HEK293 (cell line): ENCODE measurements around the gene MAP4K4.

Experiments
- CTCF ChIA-PET: fragments of 350-600 bp; formaldehyde crosslinking; extraction: SDS; loops from one replicate; lab custom pipeline; 2021; ENCODE audit warnings: antibody characterized with exemption; lab: Yijun Ruan, JAX
- POLR2A ChIA-PET: fragments of 300-600 bp; formaldehyde crosslinking; extraction: SDS; loops from one replicate; lab custom pipeline; 2020; ENCODE audit warnings: antibody characterized with exemption, inconsistent platforms; lab: Yijun Ruan, JAX
- H3K27ac ChIP-seq: fragments of 200-500 bp; sonication (Bioruptor generic); 2 replicates; pipeline ENCODE4 v1.5.1; 2014; ENCODE audit warnings: low read depth, low read length, control low read depth, inconsistent platforms; ENCODE audit errors: extremely low read depth
- H3K36me3 ChIP-seq, 2 experiments: fragments of 200-500 bp in 1 of 2; sonication (Bioruptor generic) in 1 of 2; 1 replicate in 1 of 2; 2 replicates in 1 of 2; pipeline ENCODE4 v1.5.1; 2014 to 2017; ENCODE audit warnings: inconsistent platforms in 2 of 2, low read length in 2 of 2; ENCODE audit not compliant: control insufficient read depth in 2 of 2, insufficient read depth in 1 of 2
- H3K4me1 ChIP-seq: fragments of 200-500 bp; sonication (Bioruptor generic); 2 replicates; pipeline ENCODE4 v1.5.1; 2014; ENCODE audit warnings: mild to moderate bottlenecking, low read length, inconsistent platforms; ENCODE audit not compliant: control insufficient read depth, insufficient read depth
- H3K4me3 ChIP-seq: 2 replicates; pipeline ENCODE4 v1.5.1; 2011; ENCODE audit warnings: low read depth, mild to moderate bottlenecking, control low read depth, low read length, moderate library complexity
- H3K9me3 ChIP-seq: fragments of 200-500 bp; sonication (Bioruptor generic); 2 replicates; pipeline ENCODE4 v1.5.1; 2014; ENCODE audit warnings: low read depth, low read length, inconsistent platforms; ENCODE audit not compliant: control insufficient read depth, insufficient read depth
- KLF1 ChIP-seq: fragments of 450-650 bp; formaldehyde crosslinking; IDR thresholded peaks from 2 replicates; pipeline ENCODE4 v1.5.1; 2016; ENCODE audit warnings: missing biosample characterization, missing genetic modification characterization
- KLF8 ChIP-seq: fragments of 450-650 bp; formaldehyde crosslinking; IDR thresholded peaks from 2 replicates; pipeline ENCODE4 v1.5.1; 2016; ENCODE audit warnings: missing biosample characterization, missing genetic modification characterization
- OSR2 ChIP-seq: fragments of 450-650 bp; formaldehyde crosslinking; IDR thresholded peaks from 2 replicates; pipeline ENCODE4 v1.5.1; 2016; ENCODE audit warnings: missing biosample characterization, missing genetic modification characterization
- PRDM1 ChIP-seq: fragments of 450-650 bp; formaldehyde crosslinking; IDR thresholded peaks from 2 replicates; pipeline ENCODE4; 2016; ENCODE audit warnings: missing biosample characterization, missing genetic modification characterization
- ZBTB20 ChIP-seq: fragments of 450-650 bp; formaldehyde crosslinking; IDR thresholded peaks from 2 replicates; pipeline ENCODE4 v1.5.1; 2016; ENCODE audit warnings: missing biosample characterization, missing genetic modification characterization
- ZFHX2 ChIP-seq: fragments of 450-650 bp; formaldehyde crosslinking; conservative IDR thresholded peaks from 2 replicates; pipeline ENCODE4 v1.5.1; 2016; ENCODE audit warnings: missing biosample characterization, missing genetic modification characterization
- ZNF19 ChIP-seq: fragments of 450-650 bp; formaldehyde crosslinking; IDR thresholded peaks from 2 replicates; pipeline ENCODE4; 2016; ENCODE audit warnings: missing biosample characterization, missing genetic modification characterization, low read depth
- ZNF23 ChIP-seq: fragments of 450-650 bp; formaldehyde crosslinking; IDR thresholded peaks from 2 replicates; pipeline ENCODE4 v1.5.1; 2016; ENCODE audit warnings: missing biosample characterization, missing genetic modification characterization, borderline replicate concordance
- ZNF248 ChIP-seq: fragments of 450-650 bp; formaldehyde crosslinking; IDR thresholded peaks from 2 replicates; pipeline ENCODE4 v1.5.1; 2017; ENCODE audit warnings: missing biosample characterization, missing genetic modification characterization
- ZNF510 ChIP-seq: fragments of 450-650 bp; formaldehyde crosslinking; IDR thresholded peaks from 2 replicates; pipeline ENCODE4 v1.5.1; 2018; ENCODE audit warnings: mild to moderate bottlenecking, missing genetic modification characterization, missing biosample characterization; ENCODE audit not compliant: insufficient replicate concordance
- ZNF629 ChIP-seq: fragments of 450-650 bp; formaldehyde crosslinking; IDR thresholded peaks from 2 replicates; pipeline ENCODE4 v1.5.1; 2017; ENCODE audit warnings: missing biosample characterization, missing genetic modification characterization
- ZNF660 ChIP-seq: fragments of 450-650 bp; IDR thresholded peaks from 2 replicates; pipeline ENCODE4 v1.5.1; 2018; ENCODE audit warnings: missing biosample characterization, mild to moderate bottlenecking, missing genetic modification characterization
- ZNF664 ChIP-seq: fragments of 450-650 bp; formaldehyde crosslinking; IDR thresholded peaks from 2 replicates; pipeline ENCODE4 v1.5.1; 2016; ENCODE audit warnings: missing biosample characterization, missing genetic modification characterization
- ZNF843 ChIP-seq: fragments of 450-650 bp; formaldehyde crosslinking; IDR thresholded peaks from 2 replicates; pipeline ENCODE4 v1.5.1; 2016; ENCODE audit warnings: missing biosample characterization, missing genetic modification characterization
- TF ChIP-seq, protein P1 (sequence below): fragments of 450-650 bp; formaldehyde crosslinking; IDR thresholded peaks from 2 replicates; pipeline ENCODE4 v1.5.1; 2016; ENCODE audit warnings: missing biosample characterization, missing genetic modification characterization
- TF ChIP-seq, protein P2 (sequence below): fragments of 450-650 bp; IDR thresholded peaks from 2 replicates; pipeline ENCODE4 v1.5.1; 2018; ENCODE audit warnings: missing biosample characterization, mild to moderate bottlenecking, missing genetic modification characterization
- TF ChIP-seq, protein P3 (sequence below): fragments of 450-650 bp; formaldehyde crosslinking; IDR thresholded peaks from 2 replicates; pipeline ENCODE4 v1.5.1; 2017; ENCODE audit warnings: missing biosample characterization, mild to moderate bottlenecking, missing genetic modification characterization, moderate library complexity
- TF ChIP-seq, protein P4 (sequence below): fragments of 450-650 bp; formaldehyde crosslinking; IDR thresholded peaks from 2 replicates; pipeline ENCODE4 v1.5.0; 2017; ENCODE audit warnings: missing biosample characterization, missing genetic modification characterization, borderline replicate concordance

MAP4K4 gene

DNA sequence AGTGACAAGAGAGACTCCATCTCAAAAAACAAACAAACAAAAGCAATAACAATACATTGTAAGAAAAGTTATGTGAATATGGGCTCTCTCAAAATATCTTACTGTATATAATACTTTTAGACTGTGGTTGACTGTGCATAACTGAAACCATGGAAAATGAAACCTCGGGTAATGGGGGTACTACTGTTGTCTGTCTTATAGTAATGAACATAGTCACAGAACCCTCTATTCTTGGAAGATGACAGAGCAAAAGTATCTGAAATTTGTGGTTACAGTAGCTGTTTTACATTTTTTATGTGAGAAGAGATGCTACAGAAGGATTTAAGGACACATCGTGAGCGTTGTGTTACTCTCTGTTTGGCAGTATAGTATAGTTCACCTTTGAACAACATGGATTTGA, 60.5 kb downstream of the MAP4K4 start:
- ChIA-PET CTCF (interaction anchor here (0.6 to 2.1 kb wide), 2 partner anchors 13 to 254 kb away, joined by 3 to 7 read pairs; no protein-coding TSS in a partner anchor), POLR2A (no interaction called here)
- Histone ChIP-seq H3K4me3 (no peak overlapping the region), H3K27ac (no peak overlapping the region), H3K4me1 (peaks cover 24% of the 10 kb centered on the region), H3K9me3 (no peaks in the 10 kb centered on the region), H3K36me3 (no peaks in the 10 kb centered on the region)
- TF ChIP-seq ZNF664 (no peak), ZNF660 (tag by site-specific recombination) (no peak)
- TF ChIP-seq, protein P1, sequence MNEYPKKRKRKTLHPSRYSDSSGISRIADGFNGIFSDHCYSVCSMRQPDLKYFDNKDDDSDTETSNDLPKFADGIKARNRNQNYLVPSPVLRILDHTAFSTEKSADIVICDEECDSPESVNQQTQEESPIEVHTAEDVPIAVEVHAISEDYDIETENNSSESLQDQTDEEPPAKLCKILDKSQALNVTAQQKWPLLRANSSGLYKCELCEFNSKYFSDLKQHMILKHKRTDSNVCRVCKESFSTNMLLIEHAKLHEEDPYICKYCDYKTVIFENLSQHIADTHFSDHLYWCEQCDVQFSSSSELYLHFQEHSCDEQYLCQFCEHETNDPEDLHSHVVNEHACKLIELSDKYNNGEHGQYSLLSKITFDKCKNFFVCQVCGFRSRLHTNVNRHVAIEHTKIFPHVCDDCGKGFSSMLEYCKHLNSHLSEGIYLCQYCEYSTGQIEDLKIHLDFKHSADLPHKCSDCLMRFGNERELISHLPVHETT (tag by site-specific recombination) = no peak
- TF ChIP-seq, protein P2, sequence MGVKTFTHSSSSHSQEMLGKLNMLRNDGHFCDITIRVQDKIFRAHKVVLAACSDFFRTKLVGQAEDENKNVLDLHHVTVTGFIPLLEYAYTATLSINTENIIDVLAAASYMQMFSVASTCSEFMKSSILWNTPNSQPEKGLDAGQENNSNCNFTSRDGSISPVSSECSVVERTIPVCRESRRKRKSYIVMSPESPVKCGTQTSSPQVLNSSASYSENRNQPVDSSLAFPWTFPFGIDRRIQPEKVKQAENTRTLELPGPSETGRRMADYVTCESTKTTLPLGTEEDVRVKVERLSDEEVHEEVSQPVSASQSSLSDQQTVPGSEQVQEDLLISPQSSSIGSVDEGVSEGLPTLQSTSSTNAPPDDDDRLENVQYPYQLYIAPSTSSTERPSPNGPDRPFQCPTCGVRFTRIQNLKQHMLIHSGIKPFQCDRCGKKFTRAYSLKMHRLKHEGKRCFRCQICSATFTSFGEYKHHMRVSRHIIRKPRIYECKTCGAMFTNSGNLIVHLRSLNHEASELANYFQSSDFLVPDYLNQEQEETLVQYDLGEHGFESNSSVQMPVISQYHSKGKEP = no peak

DNA sequence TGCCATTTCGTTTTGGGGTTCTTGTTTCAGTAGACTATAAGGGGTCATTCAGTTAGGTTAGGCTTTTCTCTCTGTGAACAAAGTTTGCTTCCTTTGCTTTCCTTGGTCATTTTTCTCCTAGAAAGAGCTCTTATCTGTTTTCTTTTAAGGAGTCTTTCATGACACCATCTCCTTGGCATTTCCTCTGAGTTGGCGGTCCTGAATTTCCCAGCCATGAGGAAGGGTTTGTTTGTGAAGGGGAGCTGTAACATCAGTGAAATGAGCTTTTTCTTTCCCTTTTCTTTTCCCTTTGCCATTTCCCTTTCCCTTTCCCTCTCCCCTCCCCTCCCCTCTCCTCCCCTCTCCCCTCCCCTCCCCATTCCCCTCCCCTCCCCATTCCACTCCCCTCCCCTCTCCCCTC, 61.7 kb downstream of the MAP4K4 start:
- Histone ChIP-seq H3K4me1 (peaks cover 28% of the 10 kb centered on the region), H3K9me3 (no peaks in the 10 kb centered on the region)
- CTCF ChIA-PET = interaction anchor here (1.3 to 2.1 kb wide), 2 partner anchors 11 to 67 kb away, joined by 7 read pairs; no protein-coding TSS in a partner anchor
- TF ChIP-seq PRDM1 (tag by site-specific recombination) (peak; percentile 57), ZNF629 (tag by site-specific recombination) (no peak)
- TF ChIP-seq, all 188 proteins: peak for 1
- POLR2A ChIA-PET = interaction anchor here (0.6 to 0.7 kb wide), 2 partner anchors 40 to 451 kb away, joined by 3 to 4 read pairs; partner anchors contain the start of gene RNF149
- Histone ChIP-seq H3K36me3 (no peaks in the 10 kb centered on the region), H3K4me3 (no peak overlapping the region), H3K27ac (no peak overlapping the region)

DNA sequence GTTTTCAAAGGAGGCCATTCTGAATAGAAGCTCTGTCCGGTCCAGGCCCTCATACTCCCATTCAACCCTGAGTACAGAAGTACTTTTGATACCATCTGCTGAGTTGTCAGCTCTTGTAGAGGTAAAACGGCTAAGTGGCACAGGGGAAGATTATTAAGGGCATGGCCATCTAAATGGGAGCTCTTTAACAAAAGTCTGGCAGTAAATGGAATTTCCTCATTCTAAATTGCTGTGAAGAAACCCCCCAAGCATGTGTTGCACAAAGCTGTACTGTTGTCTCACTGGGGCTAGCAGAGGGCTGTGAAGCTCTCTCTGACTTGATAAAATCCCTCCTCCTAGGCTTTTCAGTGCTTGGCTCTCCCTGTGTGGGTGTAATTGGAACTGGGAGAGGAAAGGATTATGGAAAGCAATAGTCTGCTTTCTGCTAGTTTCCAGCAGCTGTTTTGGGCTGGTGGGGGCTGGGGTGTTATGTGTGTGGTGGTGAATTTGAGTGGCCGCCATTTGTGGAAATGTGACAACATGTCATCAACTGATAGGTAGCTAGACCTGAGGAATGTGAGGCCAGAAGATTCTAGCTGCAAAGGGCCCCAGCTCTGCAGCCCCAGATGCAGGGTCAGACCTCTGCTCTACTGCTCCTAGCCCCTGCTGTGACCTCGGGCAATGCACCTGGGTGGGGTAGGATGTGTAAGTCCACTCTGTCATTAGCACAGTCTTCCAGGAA, 65.1 kb downstream of the MAP4K4 start:
- no peak overlapping the region for H3K27ac ChIP-seq
- TF ChIP-seq ZNF19 (tag by site-specific recombination) (no peak), ZNF843 (no peak), ZNF510 (tag by site-specific recombination) (no peak), ZFHX2 (peak; percentile 40), ZNF23 (no peak), KLF8 (tag by site-specific recombination) (no peak)
- POLR2A ChIA-PET = interaction anchor here (0.6 kb wide), 1 partner anchor 25 kb away, joined by 4 read pairs; no protein-coding TSS in a partner anchor
- H3K4me3 ChIP-seq = no peak overlapping the region
- peaks cover 27% of the 10 kb centered on the region for H3K4me1 ChIP-seq
- H3K9me3 ChIP-seq = no peaks in the 10 kb centered on the region
- H3K36me3 ChIP-seq = no peaks in the 10 kb centered on the region
- CTCF ChIA-PET = interaction anchor here (0.7 to 3.0 kb wide), 5 partner anchors 8 to 68 kb away, joined by 3 to 19 read pairs (median 4); no protein-coding TSS in a partner anchor

DNA sequence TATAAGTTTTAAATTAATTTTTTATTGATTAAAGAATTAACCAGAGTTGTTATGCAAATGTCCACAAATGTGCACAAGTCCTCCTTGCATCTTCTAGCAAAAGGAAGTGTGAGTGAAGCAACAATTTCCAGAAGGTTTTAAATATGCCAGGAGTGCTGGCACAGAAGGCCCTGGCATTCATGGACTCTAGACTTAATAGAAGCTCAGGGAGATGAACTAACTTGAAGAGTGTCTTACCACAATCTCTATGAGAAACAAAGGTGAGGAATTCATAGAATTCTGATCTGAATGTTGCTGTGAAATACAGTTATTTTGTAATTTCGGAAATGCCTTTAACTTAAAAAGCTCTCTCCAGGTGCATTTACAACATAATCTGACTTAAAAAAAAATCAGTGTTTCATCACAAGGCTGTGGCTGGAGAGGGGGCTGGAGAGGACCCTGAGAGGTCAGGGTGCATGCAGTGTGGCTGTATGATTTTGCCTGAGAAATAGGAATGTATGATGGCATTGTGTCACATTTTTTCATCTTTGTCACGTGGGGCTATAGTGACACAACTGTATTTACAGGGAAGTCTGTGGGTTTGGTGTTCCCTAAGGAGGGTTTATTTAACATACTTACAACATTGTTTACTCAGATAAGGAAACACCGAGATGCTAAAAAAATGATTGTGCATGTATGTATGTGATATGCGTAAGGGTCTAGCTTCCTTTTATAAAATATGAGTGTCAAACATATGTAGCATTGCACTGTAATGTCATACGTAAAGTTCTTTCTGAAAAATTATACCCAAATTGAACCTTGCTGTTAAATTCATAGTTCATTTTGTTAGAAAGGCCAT, 66.2 kb downstream of the MAP4K4 start:
- peaks cover 37% of the 10 kb centered on the region for H3K4me1 ChIP-seq
- ChIA-PET CTCF (interaction anchor here (0.9 to 2.1 kb wide), 3 partner anchors 13 to 67 kb away, joined by 4 to 7 read pairs (median 4); no protein-coding TSS in a partner anchor), POLR2A (no interaction called here)
- no peak overlapping the region for H3K27ac ChIP-seq
- H3K4me3 ChIP-seq = no peak overlapping the region
- no peaks in the 10 kb centered on the region for H3K9me3 ChIP-seq
- no peaks in the 10 kb centered on the region for H3K36me3 ChIP-seq
- TF ChIP-seq ZNF248 (no peak), ZBTB20 (tag by site-specific recombination) (no peak), OSR2 (tag by site-specific recombination) (no peak), KLF1 (tag by site-specific recombination) (no peak), ZNF664 (no peak), ZNF510 (tag by site-specific recombination) (no peak), ZNF660 (tag by site-specific recombination) (no peak)
- TF ChIP-seq, protein P3, sequence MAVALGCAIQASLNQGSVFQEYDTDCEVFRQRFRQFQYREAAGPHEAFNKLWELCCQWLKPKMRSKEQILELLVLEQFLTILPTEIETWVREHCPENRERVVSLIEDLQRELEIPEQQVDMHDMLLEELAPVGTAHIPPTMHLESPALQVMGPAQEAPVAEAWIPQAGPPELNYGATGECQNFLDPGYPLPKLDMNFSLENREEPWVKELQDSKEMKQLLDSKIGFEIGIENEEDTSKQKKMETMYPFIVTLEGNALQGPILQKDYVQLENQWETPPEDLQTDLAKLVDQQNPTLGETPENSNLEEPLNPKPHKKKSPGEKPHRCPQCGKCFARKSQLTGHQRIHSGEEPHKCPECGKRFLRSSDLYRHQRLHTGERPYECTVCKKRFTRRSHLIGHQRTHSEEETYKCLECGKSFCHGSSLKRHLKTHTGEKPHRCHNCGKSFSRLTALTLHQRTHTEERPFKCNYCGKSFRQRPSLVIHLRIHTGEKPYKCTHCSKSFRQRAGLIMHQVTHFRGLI (tag by site-specific recombination) = no peak
- TF ChIP-seq, protein P4, sequence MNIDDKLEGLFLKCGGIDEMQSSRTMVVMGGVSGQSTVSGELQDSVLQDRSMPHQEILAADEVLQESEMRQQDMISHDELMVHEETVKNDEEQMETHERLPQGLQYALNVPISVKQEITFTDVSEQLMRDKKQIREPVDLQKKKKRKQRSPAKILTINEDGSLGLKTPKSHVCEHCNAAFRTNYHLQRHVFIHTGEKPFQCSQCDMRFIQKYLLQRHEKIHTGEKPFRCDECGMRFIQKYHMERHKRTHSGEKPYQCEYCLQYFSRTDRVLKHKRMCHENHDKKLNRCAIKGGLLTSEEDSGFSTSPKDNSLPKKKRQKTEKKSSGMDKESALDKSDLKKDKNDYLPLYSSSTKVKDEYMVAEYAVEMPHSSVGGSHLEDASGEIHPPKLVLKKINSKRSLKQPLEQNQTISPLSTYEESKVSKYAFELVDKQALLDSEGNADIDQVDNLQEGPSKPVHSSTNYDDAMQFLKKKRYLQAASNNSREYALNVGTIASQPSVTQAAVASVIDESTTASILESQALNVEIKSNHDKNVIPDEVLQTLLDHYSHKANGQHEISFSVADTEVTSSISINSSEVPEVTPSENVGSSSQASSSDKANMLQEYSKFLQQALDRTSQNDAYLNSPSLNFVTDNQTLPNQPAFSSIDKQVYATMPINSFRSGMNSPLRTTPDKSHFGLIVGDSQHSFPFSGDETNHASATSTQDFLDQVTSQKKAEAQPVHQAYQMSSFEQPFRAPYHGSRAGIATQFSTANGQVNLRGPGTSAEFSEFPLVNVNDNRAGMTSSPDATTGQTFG (tag by site-specific recombination) = no peak
